HEK293 (cell line): ENCODE measurements around the gene CDC5L.

Experiments
- SCRT2 ChIP-seq: fragments of 450-650 bp; formaldehyde crosslinking; IDR thresholded peaks from 2 replicates; pipeline ENCODE4 v1.5.1; 2016; ENCODE audit warnings: missing biosample characterization, missing genetic modification characterization
- ZNF114 ChIP-seq: fragments of 450-650 bp; formaldehyde crosslinking; IDR thresholded peaks from 2 replicates; pipeline ENCODE4 v1.5.0; 2017; ENCODE audit warnings: missing biosample characterization, missing genetic modification characterization
- ZNF121 ChIP-seq: fragments of 450-650 bp; formaldehyde crosslinking; IDR thresholded peaks from 2 replicates; pipeline ENCODE4 v1.5.1; 2016; ENCODE audit warnings: missing biosample characterization, missing genetic modification characterization
- ZNF239 ChIP-seq: fragments of 450-650 bp; formaldehyde crosslinking; IDR thresholded peaks from 2 replicates; pipeline ENCODE4 v1.5.1; 2016; ENCODE audit warnings: missing biosample characterization, missing genetic modification characterization
- ZNF274 ChIP-seq, 2 experiments: fragments of 200-500 bp in 1 of 2; fragments of 450-650 bp in 1 of 2; sonication (Bioruptor generic) in 1 of 2; formaldehyde crosslinking in 1 of 2; IDR thresholded peaks; 2 replicates each; pipeline versions ENCODE4 v1.5.1 to v1.6.1; 2014 to 2016; ENCODE audit warnings: borderline replicate concordance in 1 of 2, inconsistent platforms in 1 of 2, low read length in 1 of 2, missing biosample characterization in 1 of 2, missing genetic modification characterization in 1 of 2
- ZNF529 ChIP-seq: fragments of 450-650 bp; formaldehyde crosslinking; IDR thresholded peaks from 2 replicates; pipeline ENCODE4 v1.5.1; 2017; ENCODE audit warnings: missing genetic modification characterization, missing biosample characterization; ENCODE audit not compliant: insufficient replicate concordance
- ZNF747 ChIP-seq: fragments of 450-650 bp; formaldehyde crosslinking; IDR thresholded peaks from 2 replicates; pipeline ENCODE4 v1.5.1; 2016; ENCODE audit warnings: missing biosample characterization, missing genetic modification characterization
- TF ChIP-seq, protein P1 (sequence below): fragments of 450-650 bp; formaldehyde crosslinking; IDR thresholded peaks from 2 replicates; pipeline ENCODE4 v1.5.1; 2016; ENCODE audit warnings: missing biosample characterization, missing genetic modification characterization
- TF ChIP-seq, protein P2 (sequence below): fragments of 450-650 bp; formaldehyde crosslinking; IDR thresholded peaks from 2 replicates; pipeline ENCODE4 v1.5.1; 2016; ENCODE audit warnings: missing biosample characterization, missing genetic modification characterization
- TF ChIP-seq, protein P3 (sequence below): fragments of 450-650 bp; formaldehyde crosslinking; IDR thresholded peaks from 2 replicates; pipeline ENCODE4 v1.5.1; 2016; ENCODE audit warnings: missing biosample characterization, missing genetic modification characterization
- TF ChIP-seq, protein P4 (sequence below): fragments of 450-650 bp; formaldehyde crosslinking; IDR thresholded peaks from 2 replicates; pipeline ENCODE4 v1.5.1; 2016; ENCODE audit warnings: missing biosample characterization, missing genetic modification characterization
- TF ChIP-seq, protein P5 (sequence below): fragments of 450-650 bp; formaldehyde crosslinking; IDR thresholded peaks from 2 replicates; pipeline ENCODE4; 2016; ENCODE audit warnings: missing biosample characterization, missing genetic modification characterization
- TF ChIP-seq, protein P6 (sequence below): fragments of 450-650 bp; formaldehyde crosslinking; IDR thresholded peaks from 2 replicates; pipeline ENCODE4 v1.5.1; 2016; ENCODE audit warnings: missing biosample characterization, missing genetic modification characterization

DNA sequence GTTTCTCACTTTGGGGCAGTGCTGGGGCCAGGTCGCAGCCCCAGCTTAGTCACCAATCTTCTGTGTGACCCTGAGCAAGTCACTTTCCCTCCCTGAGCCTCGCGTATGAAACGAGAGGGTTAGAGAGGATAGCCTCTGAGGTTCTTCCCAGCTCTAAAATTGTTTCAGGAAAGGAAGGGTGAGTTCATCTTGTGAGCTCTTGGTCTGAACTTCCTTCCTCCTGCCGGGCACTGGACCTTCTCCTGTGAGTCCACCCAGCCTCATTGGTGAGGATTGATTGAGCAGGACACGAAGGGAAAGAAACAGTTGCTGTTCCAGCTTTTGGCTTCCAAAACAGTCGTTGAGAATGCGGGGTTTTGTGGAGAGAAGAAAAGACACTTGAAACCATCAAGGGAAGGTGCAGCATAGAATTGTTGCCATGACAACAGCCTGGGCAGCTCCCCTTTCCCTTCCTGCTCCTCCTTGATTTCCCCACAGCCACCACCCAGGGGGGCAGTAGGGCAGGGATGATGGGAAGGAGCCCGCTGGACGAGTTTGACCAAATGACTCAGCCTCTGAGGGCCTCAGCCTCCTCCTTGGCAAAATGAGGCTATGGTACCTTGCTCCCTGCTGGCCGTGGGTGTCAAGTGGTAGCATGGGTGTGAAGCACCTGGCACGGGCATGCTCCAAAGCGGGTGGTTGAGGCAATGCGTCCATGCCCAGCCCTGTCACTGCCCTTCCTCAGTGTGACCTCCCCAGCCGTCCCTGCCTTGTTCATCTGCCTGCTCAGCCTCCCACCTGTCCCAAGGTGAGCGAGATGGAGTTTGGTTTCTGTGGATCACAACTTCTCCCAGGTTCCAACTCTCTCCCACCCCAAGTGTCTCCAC, 107.8 kb downstream of the CDC5L start:
- TF ChIP-seq ZNF747 (tag by site-specific recombination) (no peak), ZNF114 (no peak), SCRT2 (tag by site-specific recombination) (no peak), ZNF529 (tag by site-specific recombination) (no peak), ZNF239 (no peak), ZNF121 (no peak), ZNF274 (IDR thresholded peaks at IDR 0.05; ENCODE audit: low read length) (no peak), ZNF274 (tag by site-specific recombination; IDR thresholded peaks at IDR 0.05; ENCODE audit: borderline replicate concordance) (no peak)
- TF ChIP-seq, protein P1, sequence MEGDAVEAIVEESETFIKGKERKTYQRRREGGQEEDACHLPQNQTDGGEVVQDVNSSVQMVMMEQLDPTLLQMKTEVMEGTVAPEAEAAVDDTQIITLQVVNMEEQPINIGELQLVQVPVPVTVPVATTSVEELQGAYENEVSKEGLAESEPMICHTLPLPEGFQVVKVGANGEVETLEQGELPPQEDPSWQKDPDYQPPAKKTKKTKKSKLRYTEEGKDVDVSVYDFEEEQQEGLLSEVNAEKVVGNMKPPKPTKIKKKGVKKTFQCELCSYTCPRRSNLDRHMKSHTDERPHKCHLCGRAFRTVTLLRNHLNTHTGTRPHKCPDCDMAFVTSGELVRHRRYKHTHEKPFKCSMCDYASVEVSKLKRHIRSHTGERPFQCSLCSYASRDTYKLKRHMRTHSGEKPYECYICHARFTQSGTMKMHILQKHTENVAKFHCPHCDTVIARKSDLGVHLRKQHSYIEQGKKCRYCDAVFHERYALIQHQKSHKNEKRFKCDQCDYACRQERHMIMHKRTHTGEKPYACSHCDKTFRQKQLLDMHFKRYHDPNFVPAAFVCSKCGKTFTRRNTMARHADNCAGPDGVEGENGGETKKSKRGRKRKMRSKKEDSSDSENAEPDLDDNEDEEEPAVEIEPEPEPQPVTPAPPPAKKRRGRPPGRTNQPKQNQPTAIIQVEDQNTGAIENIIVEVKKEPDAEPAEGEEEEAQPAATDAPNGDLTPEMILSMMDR (tag by site-specific recombination): no peak
- TF ChIP-seq, protein P2, sequence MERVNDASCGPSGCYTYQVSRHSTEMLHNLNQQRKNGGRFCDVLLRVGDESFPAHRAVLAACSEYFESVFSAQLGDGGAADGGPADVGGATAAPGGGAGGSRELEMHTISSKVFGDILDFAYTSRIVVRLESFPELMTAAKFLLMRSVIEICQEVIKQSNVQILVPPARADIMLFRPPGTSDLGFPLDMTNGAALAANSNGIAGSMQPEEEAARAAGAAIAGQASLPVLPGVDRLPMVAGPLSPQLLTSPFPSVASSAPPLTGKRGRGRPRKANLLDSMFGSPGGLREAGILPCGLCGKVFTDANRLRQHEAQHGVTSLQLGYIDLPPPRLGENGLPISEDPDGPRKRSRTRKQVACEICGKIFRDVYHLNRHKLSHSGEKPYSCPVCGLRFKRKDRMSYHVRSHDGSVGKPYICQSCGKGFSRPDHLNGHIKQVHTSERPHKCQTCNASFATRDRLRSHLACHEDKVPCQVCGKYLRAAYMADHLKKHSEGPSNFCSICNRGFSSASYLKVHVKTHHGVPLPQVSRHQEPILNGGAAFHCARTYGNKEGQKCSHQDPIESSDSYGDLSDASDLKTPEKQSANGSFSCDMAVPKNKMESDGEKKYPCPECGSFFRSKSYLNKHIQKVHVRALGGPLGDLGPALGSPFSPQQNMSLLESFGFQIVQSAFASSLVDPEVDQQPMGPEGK (tag by site-specific recombination): no peak
- TF ChIP-seq, protein P3, sequence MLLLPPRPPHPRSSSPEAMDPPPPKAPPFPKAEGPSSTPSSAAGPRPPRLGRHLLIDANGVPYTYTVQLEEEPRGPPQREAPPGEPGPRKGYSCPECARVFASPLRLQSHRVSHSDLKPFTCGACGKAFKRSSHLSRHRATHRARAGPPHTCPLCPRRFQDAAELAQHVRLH (tag by site-specific recombination): no peak
- TF ChIP-seq, protein P4, sequence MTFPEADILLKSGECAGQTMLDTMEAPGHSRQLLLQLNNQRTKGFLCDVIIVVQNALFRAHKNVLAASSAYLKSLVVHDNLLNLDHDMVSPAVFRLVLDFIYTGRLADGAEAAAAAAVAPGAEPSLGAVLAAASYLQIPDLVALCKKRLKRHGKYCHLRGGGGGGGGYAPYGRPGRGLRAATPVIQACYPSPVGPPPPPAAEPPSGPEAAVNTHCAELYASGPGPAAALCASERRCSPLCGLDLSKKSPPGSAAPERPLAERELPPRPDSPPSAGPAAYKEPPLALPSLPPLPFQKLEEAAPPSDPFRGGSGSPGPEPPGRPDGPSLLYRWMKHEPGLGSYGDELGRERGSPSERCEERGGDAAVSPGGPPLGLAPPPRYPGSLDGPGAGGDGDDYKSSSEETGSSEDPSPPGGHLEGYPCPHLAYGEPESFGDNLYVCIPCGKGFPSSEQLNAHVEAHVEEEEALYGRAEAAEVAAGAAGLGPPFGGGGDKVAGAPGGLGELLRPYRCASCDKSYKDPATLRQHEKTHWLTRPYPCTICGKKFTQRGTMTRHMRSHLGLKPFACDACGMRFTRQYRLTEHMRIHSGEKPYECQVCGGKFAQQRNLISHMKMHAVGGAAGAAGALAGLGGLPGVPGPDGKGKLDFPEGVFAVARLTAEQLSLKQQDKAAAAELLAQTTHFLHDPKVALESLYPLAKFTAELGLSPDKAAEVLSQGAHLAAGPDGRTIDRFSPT (tag by site-specific recombination): no peak
- TF ChIP-seq, protein P5, sequence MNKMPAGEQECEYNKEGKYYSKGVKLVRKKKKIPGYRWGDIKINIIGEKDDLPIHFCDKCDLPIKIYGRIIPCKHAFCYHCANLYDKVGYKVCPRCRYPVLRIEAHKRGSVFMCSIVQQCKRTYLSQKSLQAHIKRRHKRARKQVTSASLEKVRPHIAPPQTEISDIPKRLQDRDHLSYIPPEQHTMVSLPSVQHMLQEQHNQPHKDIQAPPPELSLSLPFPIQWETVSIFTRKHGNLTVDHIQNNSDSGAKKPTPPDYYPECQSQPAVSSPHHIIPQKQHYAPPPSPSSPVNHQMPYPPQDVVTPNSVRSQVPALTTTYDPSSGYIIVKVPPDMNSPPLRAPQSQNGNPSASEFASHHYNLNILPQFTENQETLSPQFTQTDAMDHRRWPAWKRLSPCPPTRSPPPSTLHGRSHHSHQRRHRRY: no peak
- TF ChIP-seq, protein P6, sequence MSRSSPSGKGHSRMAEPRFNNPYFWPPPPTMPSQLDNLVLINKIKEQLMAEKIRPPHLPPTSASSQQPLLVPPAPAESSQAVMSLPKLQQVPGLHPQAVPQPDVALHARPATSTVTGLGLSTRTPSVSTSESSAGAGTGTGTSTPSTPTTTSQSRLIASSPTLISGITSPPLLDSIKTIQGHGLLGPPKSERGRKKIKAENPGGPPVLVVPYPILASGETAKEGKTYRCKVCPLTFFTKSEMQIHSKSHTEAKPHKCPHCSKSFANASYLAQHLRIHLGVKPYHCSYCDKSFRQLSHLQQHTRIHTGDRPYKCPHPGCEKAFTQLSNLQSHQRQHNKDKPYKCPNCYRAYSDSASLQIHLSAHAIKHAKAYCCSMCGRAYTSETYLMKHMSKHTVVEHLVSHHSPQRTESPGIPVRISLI: no peak
